HG03064 (cell line): ENCODE results near the gene THOC5.
"Not testable (repeated sequence)": the region's sequence is repeated elsewhere in the genome, so short reads cannot be mapped to it uniquely, and the experiment has no call there.

Experiments
- ATAC-seq: cut with Tn5 transposase; IDR thresholded peaks from one replicate; pipeline ENCODE4 v1.9.1; 2021; ENCODE audit warnings: low read depth; ENCODE audit not compliant: unreplicated experiment

The THOC5 gene

DNA sequence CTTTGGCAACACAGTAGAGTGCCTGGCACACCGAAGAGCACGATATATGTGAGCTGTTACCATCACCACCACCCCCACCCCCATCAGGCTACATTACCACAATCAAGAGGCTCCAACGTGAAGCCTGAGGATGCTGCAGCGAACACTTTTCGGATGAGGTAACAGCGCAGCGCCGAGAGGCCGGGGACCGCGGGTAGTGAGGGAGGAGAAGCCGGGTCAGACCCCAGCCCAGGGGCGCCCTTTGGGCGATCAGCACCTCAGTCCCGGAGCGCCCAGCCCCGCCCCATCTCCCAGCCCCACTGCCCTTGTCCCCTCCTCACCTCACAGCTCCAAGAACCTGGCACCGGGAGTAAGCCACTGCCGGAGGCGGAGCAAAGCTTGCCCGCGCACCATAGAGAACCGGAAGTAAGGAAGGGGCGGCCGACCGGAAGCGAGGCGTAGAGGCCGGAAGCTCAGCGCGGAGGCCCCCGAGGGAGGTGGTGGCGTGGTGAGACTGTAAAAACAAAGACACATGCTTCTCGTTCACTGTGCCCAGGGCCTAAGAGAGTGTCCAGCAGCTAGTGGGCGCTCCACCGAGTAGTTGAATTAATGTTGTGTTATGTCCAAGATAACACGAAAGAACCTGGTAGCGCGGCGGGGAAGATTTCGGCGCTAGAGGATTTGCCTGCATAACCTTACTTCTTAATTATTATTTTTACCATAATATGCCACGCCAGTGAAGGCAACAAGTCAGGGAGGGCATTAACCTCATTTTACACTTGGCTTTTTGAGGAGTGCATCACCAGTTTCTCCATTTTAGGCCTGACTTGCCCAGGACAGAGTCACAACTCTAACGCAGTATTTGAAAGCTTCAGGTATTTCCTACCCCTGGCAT, at the start of gene THOC5:
THOC5 (minus strand) TSS at position 407 of the 874 bp plus-strand sequence. CDS start 4,610 bp downstream, outside the sequence.
- peak; percentile 93 for ATAC-seq

DNA sequence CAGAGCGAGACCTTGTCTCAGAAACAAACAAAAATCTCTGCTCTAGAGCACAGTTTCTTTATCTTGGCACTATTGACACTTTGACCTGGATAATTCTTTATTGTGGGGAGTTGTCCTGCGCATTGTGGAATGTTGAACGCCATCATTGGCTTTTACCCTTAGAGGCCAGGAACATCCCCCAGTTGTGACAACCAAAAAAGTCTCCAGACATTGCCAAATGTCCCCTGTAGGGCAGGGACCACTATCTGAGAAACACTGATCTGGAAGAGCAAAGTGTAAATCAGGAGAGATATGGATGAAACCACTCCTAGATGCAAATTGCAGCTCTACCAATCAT, 45.1 kb upstream of the THOC5 start:
- ATAC-seq, result no peak

DNA sequence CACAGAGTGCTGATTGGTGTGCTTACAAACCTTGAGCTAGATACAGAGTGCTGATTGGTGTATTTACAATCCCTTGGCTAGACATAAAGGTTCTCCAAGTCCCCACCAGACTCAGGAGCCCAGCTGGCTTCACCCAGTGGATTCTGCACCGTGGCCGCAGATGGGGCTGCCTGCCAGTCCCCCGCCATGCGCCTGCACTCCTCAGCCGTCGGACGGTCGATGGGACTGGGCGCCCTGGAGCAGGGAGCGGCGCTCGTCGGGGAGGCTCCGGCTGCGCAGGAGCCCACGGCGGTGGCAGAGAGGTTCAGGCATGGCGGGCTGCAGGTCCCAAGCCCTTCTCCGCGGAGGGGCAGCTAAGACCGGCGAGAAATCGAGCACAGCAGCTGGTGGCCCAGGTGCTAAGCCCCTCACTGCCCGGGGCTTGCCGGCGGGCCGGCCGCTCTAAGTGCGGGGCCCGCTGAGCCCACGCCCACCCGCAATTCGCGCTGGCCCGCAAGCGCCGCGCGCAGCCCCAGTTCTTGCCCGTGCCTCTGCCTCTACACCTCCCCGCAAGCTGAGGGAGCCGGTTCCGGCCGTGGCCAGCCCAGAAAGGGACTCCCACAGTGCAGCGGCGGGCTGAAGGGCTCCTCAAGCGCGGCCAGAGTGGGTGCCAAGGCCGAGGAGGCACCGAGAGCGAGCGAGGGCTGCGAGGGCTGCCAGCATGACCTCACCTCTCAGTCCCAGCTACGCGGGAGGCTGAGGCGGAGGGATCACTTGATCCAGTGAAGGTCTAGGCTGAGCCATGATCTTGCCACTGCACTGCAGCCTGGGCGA, 44.5 kb upstream of the THOC5 start:
- not testable (repeated sequence) for ATAC-seq

DNA sequence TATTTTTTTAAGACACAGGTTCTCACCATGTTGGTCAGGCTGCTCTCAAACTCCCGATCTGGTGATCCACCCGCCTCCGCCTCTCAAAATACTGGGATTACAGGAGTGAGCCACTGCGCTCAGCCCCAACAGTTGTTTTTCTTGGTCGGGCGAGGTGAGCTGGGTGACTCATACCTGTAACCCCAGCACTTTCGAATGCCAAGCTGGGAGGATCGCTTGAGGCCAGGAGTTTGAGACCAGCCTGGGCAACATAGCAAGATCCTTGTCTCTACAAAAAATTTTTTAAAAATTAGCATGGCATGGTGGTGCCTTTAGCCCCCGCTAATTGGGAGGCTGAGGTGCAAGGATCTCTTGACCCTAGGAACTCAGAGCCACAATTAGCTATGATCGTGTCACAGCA, 42.9 kb upstream of the THOC5 start:
- no peak for ATAC-seq

DNA sequence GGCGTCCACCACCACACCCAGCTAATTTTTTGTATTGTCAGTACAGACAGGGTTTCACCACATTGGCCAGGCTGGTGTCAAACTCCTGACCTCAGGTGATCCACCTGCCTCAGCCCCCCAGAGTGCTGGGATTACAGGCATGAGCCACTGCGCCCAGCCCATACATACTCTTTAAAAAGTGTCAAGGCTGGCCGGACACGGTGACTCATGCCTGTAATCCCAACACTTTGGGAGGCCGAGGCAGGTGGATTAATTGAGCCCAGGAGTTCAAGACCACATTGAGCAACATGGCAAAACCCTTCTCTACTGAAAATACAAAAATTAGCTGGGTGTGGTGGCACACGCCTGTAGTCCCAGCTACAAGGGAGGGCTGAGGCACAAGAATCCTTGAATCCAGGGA, 40.9 kb upstream of the THOC5 start:
- not testable (repeated sequence) for ATAC-seq

- no peak for ATAC-seq
Measured at GRCh38 chr22:29593923-29594322, 40.4 kb upstream of the THOC5 start.

DNA sequence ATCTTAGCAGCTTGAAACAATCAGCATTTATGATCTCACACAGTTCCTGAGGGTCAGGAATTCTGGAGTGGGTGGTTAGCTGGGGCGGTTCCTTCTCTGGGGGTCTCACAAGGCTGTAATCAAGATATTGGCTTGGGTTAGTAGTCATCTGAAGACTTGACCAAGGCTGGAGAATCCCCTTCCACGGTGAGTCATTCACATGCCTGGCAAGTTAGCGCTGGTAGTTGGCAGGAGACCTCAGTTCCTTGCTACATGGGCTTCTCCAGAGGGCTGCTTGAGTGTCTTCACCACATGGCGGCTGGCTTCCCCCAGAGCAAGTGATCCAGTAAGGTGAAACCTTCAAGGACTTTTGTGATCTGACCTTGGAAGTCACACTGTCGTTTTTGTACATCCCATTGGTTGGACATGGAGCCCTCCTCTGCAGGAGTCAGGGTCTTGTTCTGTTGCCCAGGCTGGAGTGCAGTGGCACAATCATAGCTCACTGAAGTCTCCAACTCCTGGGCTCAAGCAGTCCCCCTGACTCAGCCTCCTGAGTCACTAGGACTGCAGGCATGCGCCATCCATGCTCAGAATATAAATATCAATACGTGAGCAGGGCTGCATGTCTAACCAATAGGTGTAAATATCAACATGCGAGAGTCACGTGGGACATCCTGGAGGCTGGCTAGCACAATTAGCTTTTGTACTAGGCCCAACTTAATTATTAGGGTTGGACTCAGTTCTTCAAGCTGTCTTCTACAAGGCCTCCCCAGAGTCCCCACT, 34.6 kb upstream of the THOC5 start:
- no peak for ATAC-seq

GRCh38 chr22:29586193-29586705, 32.7 kb upstream of the THOC5 start:
- not testable (repeated sequence) for ATAC-seq

DNA sequence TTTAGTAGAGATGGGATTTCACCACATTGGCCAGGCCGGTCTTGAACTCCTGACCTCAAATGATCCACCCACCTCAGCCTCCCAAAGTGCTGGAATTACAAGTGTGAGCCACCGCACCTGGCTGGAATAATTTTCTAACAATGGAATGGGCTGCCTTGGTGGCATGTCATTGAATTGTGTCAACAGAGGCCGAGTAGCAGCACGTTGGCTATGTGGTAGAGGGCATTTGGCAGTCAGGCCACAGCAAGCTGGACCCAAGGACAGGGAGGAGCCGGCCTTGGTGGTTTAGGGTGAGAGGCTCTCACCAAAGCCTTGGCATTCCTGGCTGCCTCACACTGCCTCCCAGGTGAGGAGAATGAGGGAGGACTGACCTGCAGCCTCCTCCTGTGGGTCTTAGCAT, 31.4 kb upstream of the THOC5 start:
- no peak for ATAC-seq

- no peak for ATAC-seq
Measured at GRCh38 chr22:29581799-29582198, 28.2 kb upstream of the THOC5 start.

DNA sequence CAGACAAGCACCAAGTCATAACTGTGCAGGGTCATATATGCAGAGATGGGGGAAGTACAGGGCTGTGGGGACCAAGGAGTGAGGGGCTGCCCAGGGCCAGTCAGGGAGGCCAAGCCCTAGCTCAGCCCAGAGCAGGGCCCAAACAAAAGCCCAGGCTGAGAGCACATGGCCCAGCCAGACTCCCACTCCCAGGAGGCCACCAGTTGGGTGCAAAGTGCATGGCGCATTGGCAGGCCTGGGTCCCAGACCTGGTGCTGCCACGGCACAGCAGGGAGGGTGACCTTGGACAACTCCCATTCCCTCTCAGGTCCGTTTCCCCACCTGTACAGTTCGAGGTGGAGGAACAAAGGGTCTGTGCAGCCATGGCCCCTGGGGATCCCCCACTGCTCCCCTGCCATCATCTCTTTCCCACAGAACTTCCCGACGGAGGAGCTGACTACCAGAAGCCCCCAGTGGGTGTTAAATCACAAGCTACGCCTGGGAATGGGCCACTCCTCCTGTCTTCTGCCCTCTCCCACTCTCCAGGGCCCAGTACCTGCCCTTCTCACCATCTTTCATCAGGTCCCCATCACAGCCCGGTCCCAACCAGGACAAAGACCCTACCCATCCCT, 26.7 kb upstream of the THOC5 start:
- ATAC-seq, result no peak

- ATAC-seq, result no peak
Measured at GRCh38 chr22:29578462-29579200, 25.1 kb upstream of the THOC5 start.

DNA sequence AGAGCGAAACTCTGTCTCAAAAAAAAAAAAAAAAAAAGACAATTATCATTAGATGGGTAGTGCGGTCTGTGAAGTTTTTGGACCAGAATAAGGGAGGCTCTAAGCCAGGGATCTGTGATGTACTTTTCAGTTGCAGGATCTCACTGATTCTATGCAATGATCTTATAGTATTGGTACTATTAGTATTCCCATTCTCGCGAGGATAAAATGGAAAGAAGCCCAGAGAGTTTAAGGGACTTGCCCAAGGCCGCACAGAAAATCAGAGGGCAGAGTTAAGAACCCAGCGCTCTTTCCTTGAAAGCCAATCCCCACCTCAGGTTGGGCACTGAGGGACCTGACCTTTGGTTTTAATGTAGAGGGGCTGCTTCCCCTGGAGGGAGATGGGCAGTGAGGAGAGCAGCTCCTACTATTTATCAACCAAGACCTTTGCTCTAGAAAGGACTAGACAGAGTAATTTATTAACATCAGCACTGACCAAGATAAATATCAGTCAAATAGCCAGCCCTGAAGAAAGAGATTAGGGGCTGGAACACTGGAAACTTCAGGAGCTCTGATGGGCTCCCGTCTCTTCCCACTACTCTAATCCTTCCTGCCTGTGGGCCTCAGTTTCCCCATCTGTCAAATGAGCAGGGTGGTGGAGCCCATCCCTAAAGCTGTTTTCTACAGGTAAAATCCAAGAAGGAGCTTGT, 21.3 kb upstream of the THOC5 start:
- no peak for ATAC-seq

- ATAC-seq, result no peak
Measured at GRCh38 chr22:29570912-29571549, 17.5 kb upstream of the THOC5 start.

DNA sequence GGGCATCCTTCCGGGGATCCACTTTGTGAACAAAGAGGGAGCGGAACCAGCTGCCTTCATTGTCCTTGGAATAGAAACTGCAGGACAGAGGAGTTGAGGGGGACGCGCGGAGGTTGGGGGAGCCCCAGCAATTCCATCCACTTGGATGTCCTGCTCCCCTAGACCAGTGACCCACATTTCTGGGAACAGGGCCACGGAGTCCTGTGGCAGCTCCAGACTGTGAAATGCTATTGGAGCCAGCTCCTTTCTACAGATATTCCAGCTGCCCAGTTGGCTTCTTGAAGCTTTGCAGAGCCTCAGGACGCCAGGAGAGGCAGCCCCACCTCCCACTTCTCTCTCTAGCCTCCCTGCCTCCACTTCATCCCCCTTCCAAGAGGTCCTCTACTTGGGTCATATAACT, 16.9 kb upstream of the THOC5 start:
- no peak for ATAC-seq

DNA sequence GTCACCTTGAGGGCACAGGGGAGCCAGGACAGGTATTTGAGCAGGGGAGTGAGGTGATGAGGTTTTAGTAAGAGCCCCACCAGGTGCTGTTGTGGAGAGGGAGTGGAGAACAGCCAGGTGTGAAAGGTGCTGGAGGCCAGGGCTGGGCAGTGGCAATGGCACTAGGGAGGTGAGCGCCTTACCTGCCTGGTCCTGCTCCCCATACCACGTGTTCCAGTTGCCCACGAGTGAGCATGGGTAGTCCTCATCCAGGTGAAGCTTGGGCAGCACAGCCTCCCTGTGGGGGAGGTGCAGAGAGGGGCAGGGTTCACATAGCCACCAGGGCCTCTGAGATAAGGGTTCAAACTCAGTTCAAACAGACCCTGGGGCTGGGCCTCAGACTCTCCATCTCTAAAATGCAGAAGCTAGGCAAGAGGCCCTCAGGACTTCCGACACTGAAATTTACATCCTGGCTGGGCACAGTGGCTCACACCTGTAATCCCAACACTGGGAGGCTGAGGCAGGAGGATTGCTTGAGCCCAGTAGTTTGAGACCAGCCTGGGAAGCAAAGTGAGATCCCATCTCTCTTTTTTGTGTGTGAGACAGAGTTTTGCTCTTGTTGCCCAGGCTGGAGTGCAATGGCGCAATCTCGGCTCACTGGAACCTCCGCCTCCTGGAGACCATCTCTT, 15.6 kb upstream of the THOC5 start:
- no peak for ATAC-seq

- ATAC-seq, result no peak
Measured at GRCh38 chr22:29567338-29567737, 13.8 kb upstream of the THOC5 start.

DNA sequence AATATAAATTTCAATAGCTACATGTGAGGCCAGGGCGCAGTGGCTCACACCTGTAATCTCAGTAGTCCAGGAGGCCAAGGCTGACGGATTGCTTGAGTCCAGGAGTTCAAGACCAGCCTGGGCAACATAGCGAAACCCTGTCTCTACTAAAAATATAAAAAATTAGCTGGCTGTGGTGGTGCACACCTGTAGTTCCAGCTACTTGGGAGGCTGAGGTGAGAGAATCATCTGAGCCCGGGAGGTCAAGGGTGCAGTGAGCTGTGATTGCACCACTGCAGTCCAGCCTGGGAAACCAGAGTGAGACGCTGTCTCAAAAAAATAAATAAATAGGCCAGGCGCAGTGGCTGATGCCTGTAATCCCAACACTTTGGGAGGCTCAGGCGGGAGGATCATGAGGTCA, 13.0 kb upstream of the THOC5 start:
- ATAC-seq, result not testable (repeated sequence)
